Stomach smooth muscle (tissue), 2 donors: ENCODE measurements around the gene BCL7C.
"Not testable (repeated sequence)": the region's sequence is repeated elsewhere in the genome, so short reads cannot be mapped to it uniquely, and the experiment has no call there.

ENCODE experiments used
- H3K27ac ChIP-seq: one replicate; pipeline ENCODE4 v1.7.0; 2013; ENCODE audit warnings: mild to moderate bottlenecking, low read length, inconsistent platforms
- H3K27me3 ChIP-seq, 2 donors: one replicate each; pipeline ENCODE4 v1.7.0; 2013; ENCODE audit warnings: low read length in 2 of 2; ENCODE audit not compliant: insufficient read depth in 2 of 2, control insufficient read depth in 1 of 2
- H3K36me3 ChIP-seq, 2 donors: one replicate each; pipeline ENCODE4 v1.7.0; 2013; ENCODE audit warnings: low read length in 2 of 2; ENCODE audit not compliant: control insufficient read depth in 2 of 2, insufficient read depth in 2 of 2
- H3K4me1 ChIP-seq: one replicate; pipeline ENCODE4 v1.7.0; 2013; ENCODE audit warnings: low read length; ENCODE audit not compliant: control insufficient read depth, insufficient read depth
- H3K4me3 ChIP-seq, 2 donors: one replicate each; pipeline ENCODE4 v1.7.0; 2013; ENCODE audit warnings: low read length in 2 of 2
- H3K9ac ChIP-seq, 2 donors: one replicate each; pipeline ENCODE4 v1.7.0; 2013; ENCODE audit warnings: low read length in 2 of 2, mild to moderate bottlenecking in 1 of 2
- H3K9me3 ChIP-seq, 2 donors: one replicate each; pipeline ENCODE4 v1.7.0; 2013; ENCODE audit warnings: low read length in 2 of 2; ENCODE audit not compliant: control insufficient read depth in 2 of 2
- donor health status: healthy.
- donor health status: Pancreatic carcinoma.

Gene BCL7C

DNA sequence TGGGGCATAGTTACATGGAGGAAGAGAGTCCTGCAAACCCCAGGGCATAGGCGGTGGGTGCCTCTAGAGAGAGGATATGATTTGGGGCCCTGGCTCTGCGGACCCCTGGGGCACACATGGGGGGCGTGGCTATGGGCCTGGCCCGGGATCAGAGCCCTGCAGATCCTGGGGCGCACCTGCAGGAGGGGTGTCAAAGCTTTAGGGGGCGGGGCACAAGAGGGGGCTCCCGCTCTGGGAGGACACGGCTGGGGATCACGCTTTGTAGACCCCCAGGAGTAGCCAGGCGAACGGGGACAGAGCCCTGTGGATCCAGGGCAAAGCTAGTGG, 497 bp downstream of the BCL7C start:
- peak overlapping the region; percentile 89 for H3K27ac ChIP-seq
- H3K36me3 ChIP-seq: peaks cover 8 to 14% of the 10 kb centered on the region in 2 donors

DNA sequence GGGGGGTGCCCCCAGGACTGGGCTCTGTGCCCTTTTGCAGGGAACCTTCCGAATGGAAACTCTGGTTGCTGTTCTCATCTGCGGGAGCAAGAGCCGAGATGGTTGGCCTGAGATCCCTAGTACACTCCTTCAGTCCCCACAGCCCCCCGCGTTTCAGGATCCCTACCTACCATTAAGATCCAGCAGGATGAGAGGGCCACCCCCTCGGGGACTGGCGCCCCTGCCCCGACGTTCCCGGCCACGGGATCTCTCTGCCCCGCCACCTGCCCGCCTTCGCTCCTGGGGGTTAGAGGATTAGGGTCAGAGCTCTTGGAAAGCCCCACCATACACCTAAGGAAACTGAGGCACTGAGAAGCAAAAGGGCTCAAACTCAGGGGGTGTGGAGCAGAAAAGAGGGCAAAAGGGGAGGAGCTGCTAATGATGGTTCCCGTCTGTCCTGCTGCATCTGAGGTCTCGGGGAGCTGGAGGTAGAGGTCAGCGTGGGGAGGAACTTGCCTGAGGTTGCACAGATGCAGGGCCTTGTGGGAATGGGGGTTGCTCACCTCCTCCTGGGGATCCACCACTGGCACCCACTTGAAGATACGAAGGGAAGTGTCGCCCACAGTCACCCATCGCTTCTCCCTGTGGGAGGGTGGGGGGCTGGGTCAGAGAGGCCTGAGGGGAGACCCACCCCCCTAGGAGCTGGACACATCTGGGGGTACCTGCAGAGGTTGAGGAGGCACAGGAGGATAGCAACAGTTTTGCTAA, 1.0 kb downstream of the BCL7C start:
- Histone ChIP-seq H3K27ac (peak overlapping the region; percentile 89), H3K9ac (peak overlapping the region; percentile 82 to 98)

More for the DNA sequence above, 497 bp downstream of the BCL7C start:
- H3K9me3 ChIP-seq: no peaks in the 10 kb centered on the region
- H3K9ac ChIP-seq: peak overlapping the region; percentile 82 to 98
- H3K4me1 ChIP-seq: peaks cover 45% of the 10 kb centered on the region
- H3K27me3 ChIP-seq: no peaks in the 10 kb centered on the region
- H3K4me3 ChIP-seq: peak overlapping the region; percentile 63 to 94

DNA sequence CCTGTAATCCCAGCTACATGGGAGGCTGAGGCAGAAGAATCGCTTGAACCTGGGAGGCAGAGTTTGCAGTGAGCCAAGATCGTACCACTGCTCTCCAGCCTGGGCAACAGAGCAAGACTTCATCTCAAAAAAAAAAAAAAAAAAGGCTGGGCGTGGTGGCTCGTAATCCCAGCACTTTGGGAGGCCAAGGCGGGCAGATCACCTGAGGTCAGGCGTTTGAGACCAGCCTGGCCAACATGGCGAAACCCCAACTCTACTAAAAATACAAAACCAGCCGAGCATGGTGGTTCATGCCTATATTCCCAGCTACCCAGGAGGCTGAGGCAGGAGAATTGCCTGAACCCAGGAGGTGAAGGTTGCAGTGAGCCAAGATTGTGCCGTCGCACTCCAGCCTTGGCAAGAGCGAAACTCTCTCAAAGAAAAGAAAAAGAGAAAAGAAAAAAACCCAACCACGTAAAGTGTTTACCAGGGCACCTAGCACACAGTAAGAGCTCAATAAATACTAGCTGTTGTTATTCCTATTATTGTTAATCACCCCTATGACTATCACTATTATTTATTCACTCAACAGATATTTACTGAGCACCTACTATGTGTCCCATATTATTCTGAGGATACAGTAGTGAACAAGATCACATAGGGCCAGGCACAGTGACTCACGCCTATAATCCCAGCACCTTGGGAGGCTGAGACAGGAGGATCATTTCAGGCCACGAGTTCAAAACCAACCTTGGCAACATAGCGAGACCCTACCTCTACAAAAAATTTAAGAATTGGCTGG, 2.6 kb downstream of the BCL7C start:
- H3K36me3 ChIP-seq: peaks cover 12 to 19% of the 10 kb centered on the region in 2 donors
- peaks cover 33% of the 10 kb centered on the region for H3K4me1 ChIP-seq
- H3K9me3 ChIP-seq, H3K4me3 ChIP-seq, H3K9ac ChIP-seq, H3K27ac ChIP-seq, H3K27me3 ChIP-seq: not testable (repeated sequence)

More for the DNA sequence above, 1.0 kb downstream of the BCL7C start:
- peaks cover 45% of the 10 kb centered on the region for H3K4me1 ChIP-seq
- no peaks in the 10 kb centered on the region for H3K9me3 ChIP-seq
- peak overlapping the region; percentile 63 to 94 for H3K4me3 ChIP-seq
- H3K27me3 ChIP-seq: no peaks in the 10 kb centered on the region
- peaks cover 8 to 14% of the 10 kb centered on the region in 2 donors for H3K36me3 ChIP-seq

DNA sequence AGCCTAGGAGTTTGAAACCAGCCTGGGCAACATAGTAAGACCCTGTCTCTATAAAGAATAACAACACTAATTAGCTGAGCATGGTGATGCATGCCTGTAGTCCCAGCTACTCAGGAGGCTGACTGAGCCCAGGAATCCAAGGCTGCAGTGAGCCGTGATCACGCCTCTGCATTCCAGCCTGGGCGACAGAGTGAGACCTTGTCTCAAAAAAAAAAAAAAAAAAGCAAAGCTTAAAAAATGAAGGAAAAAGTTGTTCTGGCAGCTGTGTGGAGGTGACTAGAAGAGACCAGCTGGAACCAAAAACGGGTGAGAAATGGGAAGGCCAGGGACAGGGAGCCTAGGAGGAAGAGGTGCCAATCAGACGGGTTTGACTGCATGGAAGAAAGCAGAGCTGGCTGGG, 4.2 kb downstream of the BCL7C start:
- Histone ChIP-seq H3K4me1 (peaks cover 18% of the 10 kb centered on the region), H3K27ac (no peak overlapping the region), H3K36me3 (peaks cover 20 to 26% of the 10 kb centered on the region in 2 donors)

DNA sequence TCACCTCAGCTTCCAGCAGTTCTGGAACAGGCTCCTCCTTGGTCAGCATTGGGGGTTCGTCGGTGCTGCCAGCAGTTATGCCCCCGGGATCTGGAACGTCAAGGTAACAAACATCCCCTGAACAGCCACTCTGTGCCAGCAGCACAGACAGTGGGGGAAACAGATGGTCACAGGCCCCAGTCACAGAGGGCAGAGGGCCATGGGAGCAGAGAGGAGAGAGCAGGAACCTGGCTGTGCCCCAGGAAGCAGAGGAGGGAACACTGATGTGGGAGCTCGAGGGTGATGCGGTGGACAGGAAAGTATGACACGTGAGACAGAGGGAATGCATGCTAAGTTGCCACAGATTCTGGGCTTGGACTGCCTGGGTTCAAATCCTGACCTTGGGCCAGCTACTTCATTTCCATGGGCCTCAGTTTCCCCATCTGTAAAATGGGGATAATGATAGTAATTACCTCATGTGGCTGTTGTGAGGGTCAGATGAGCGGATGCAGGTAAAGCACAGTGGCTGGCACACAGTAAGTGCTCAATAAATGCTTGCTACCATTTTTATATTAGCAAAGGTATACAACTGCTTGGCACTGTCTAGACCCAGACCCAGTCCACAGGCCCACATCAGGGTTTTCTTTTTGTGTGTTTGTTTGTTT, 4.9 kb downstream of the BCL7C start:
- Histone ChIP-seq H3K27me3 (no peaks in the 10 kb centered on the region), H3K9me3 (no peaks in the 10 kb centered on the region), H3K27ac (no peak overlapping the region), H3K4me3 (no peak overlapping the region), H3K9ac (no peak overlapping the region), H3K36me3 (peaks cover 20 to 27% of the 10 kb centered on the region in 2 donors), H3K4me1 (peaks cover 12% of the 10 kb centered on the region)

More for the DNA sequence above, 4.2 kb downstream of the BCL7C start:
- H3K4me3 ChIP-seq: no peak overlapping the region
- no peaks in the 10 kb centered on the region for H3K9me3 ChIP-seq
- no peak overlapping the region for H3K9ac ChIP-seq
- H3K27me3 ChIP-seq: no peaks in the 10 kb centered on the region

DNA sequence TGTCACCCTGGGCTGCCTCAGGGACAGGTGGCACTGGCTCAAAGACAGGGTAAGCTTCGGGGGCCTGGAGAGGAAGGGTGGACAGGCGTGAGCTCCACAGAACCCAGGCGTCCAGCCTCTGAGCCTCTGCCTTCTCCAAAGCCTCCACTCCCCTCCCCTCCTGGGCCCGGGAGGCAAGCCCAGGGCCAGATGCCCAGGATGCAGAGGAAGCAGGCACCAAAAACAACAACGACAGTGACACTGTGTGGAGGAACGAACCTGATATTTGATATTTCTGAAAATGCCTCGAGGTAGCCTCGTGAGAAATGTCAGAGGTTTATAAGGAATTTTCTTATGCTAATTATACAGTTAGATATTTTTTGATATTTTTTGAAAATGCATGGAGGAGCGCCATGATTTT, 6.0 kb downstream of the BCL7C start:
- Histone ChIP-seq H3K4me3 (no peak overlapping the region), H3K9ac (no peak overlapping the region), H3K9me3 (no peaks in the 10 kb centered on the region), H3K27ac (no peak overlapping the region), H3K27me3 (no peaks in the 10 kb centered on the region), H3K36me3 (peaks cover 20 to 27% of the 10 kb centered on the region in 2 donors), H3K4me1 (peaks cover 6% of the 10 kb centered on the region)

DNA sequence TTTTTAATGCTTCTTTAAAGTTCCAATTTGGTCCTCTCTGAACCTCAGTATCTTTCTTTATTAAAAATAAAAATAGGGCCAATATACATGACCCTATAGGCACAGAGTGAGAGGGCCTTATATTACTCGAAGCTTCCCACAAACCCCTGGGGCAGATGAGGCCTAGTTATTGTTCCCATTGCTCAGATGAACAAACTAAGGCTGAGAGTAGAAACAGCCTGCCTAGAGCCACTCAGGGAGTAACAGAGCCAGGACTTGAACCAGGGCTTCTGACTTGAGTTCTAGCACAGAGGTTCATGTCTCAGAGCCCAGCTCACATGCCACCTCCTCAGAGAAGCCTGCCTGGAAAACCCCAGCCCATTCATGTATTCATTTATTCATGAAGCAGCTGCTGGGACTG, 7.7 kb downstream of the BCL7C start:
- Histone ChIP-seq H3K9me3 (no peaks in the 10 kb centered on the region), H3K4me3 (no peak overlapping the region), H3K4me1 (no peaks in the 10 kb centered on the region), H3K27ac (no peak overlapping the region), H3K9ac (no peak overlapping the region), H3K27me3 (no peaks in the 10 kb centered on the region), H3K36me3 (peaks cover 20 to 29% of the 10 kb centered on the region in 2 donors)

DNA sequence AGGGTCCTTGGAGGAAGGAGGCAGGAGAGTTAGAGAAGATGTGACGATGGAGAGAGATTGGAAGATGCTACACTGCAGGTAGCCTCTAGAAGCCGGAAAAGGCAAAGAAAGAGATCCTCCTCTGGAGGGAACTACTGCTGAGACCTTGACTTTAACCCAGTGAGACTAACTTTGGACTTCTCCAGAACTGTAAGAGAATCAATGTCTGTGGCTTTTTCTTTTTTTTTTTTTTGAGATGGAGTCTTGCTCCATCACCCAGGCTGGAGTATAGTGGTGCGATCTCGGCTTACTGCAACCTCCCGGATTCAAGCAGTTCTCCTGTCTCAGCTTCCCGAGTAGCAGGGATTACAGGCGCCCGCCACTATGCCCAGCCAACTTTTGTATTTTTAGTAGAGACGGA, 8.7 kb downstream of the BCL7C start:
- no peak overlapping the region for H3K4me3 ChIP-seq
- no peaks in the 10 kb centered on the region for H3K27me3 ChIP-seq
- H3K4me1 ChIP-seq: no peaks in the 10 kb centered on the region
- no peak overlapping the region for H3K9ac ChIP-seq
- H3K36me3 ChIP-seq: peaks cover 20 to 29% of the 10 kb centered on the region in 2 donors
- no peaks in the 10 kb centered on the region for H3K9me3 ChIP-seq
- H3K27ac ChIP-seq: no peak overlapping the region

DNA sequence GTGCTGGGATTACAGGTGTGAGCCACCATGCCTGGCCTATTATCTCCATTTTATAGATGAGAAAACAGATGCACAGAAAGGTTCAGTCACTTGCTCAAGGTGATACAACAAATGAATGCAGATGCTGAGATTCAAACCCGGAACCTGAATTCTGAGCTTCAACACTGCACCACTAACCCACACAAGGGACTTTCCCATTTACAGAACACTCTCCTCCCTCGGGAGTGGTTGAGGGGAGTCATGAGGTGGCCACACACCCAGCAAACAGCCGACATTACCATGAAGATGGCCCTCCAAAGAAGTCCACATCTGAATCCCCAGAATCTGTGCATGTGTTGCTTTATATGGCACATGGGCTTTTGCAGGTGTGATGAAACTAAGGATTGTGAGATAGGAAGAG, 9.1 kb downstream of the BCL7C start:
- no peaks in the 10 kb centered on the region for H3K9me3 ChIP-seq
- H3K27me3 ChIP-seq: no peaks in the 10 kb centered on the region
- no peak overlapping the region for H3K27ac ChIP-seq
- no peaks in the 10 kb centered on the region for H3K4me1 ChIP-seq
- peaks cover 20 to 29% of the 10 kb centered on the region in 2 donors for H3K36me3 ChIP-seq
- no peak overlapping the region for H3K4me3 ChIP-seq
- no peak overlapping the region for H3K9ac ChIP-seq

DNA sequence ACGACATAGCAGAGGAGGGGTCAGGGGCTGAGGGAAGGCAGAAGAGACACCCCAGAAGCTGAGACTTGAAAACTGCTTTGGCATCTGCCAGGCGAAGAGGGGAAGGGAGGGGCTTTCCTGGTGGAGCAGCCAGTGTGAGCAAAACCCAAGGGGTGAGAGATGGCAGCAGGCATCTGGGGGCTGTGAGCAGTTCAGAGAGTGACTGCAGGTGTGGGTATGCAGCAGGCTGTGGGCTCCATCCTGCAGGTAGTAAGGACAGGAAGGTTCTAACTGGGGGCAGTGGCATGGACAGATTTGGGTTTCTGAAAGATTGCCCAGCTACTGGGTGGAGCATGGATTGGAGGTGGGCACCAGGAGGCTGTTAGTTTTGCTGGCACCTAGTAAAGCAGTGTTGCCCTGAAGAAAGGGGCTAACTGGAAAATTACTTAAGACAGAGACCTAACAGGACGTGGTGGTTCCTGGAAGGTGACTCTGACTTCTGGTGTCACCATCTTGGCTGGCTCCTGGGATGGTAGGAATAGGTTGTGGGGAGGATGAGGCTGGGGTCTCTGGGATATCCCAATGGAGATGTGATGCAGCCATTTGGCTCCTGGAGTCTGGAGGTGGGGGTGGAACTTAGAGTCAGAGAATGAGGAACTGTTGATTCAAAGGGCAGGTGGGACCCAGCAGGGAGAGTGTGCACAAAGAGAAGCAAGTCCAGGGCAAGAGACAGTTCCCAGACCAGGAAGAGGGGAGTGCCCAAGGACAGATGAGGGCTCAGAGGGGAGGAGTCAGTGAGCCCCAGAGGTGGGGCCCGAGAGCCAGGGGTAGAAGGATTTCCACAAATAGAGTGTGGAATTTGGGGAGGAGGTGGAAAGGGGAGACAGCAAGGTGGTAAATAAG, 11.2 kb downstream of the BCL7C start:
- H3K9me3 ChIP-seq: no peaks in the 10 kb centered on the region
- no peaks in the 10 kb centered on the region for H3K27me3 ChIP-seq
- H3K4me3 ChIP-seq: no peak overlapping the region
- H3K36me3 ChIP-seq: peaks cover 18 to 27% of the 10 kb centered on the region in 2 donors
- peak overlapping the region in 1 of 2 donors; percentile 21 for H3K9ac ChIP-seq
- H3K4me1 ChIP-seq: no peaks in the 10 kb centered on the region
- no peak overlapping the region for H3K27ac ChIP-seq
